GM13977 (cell line): ENCODE results near the gene FXYD1.
A peak's percentile ranks its signal among the peaks of the same experiment; 100 is the strongest.

Source experiments
- DNase-seq: peaks from one replicate; pipeline ENCODE4 v3.0.0; 2012; ENCODE audit warnings: low spot score
- CTCF ChIP-seq: IDR thresholded peaks from 2 replicates; pipeline ENCODE4 v1.5.1; 2012; ENCODE audit warnings: mild to moderate bottlenecking, control low read depth; ENCODE audit not compliant: insufficient read depth; ENCODE audit errors: extremely low read depth, missing control alignments
- in situ Hi-C: fragments of 300-500 bp; cut with MboI; formaldehyde crosslinking; loops from one replicate; pipeline ENCODE4 v1.12.0; 2022; ENCODE audit warnings: low sequenced_read_pairs, low pct_unique_long_range_greater_than_20kb, mixed read lengths, inconsistent platforms; ENCODE audit not compliant: unreplicated experiment

The FXYD1 gene

GRCh38 chr19:35140207-35140961 is 1.8 kb downstream of the FXYD1 start:
- in situ Hi-C loops = no loop called here
- no peak for TF ChIP-seq CTCF
- DNase-seq = no peak

GRCh38 chr19:35140962-35141836 is 2.6 kb downstream of the FXYD1 start:
- DNase-seq = peak; percentile 100
- peak; percentile 64 for TF ChIP-seq CTCF
- in situ Hi-C loops = no loop called here

- in situ Hi-C loops = no loop called here
- no peak for DNase-seq
- no peak for TF ChIP-seq CTCF
Observed at GRCh38 chr19:35141837-35142605, 3.4 kb downstream of the FXYD1 start.

- DNase-seq = peak; percentile 83
- TF ChIP-seq CTCF = peak; percentile 74
- in situ Hi-C loops = no loop called here
Observed at GRCh38 chr19:35142606-35143230, 4.1 kb downstream of the FXYD1 start.

- in situ Hi-C loops = no loop called here
- TF ChIP-seq CTCF = no peak
- no peak for DNase-seq
Observed at GRCh38 chr19:35143231-35143715, 4.6 kb downstream of the FXYD1 start, which contains the start of gene FXYD7. TSS of gene FXYD7 (plus strand) at chr19:35143255. CDS start at chr19:35143334, 79 bp downstream.
